SK-MEL-5 (cell line): ENCODE measurements around the gene CST7. TPM values are rescaled to one million over a fixed set of nuclear protein-coding genes. Genes with fewer than 3 reads are reported as not detected.

ENCODE experiments used
- DNase-seq: peaks from one replicate; pipeline ENCODE4 v3.0.0-alpha.2; 2016; ENCODE audit warnings: low read depth, low spot score
- in situ Hi-C: cut with HindIII; loops from 2 replicates; pipeline ENCODE4 v1.10.0; 2016; ENCODE audit warnings: low sequenced_read_pairs, high pct_unique_total_duplicates, low pct_unique_long_range_greater_than_20kb
- total RNA-seq: library from RNA; depleted of rRNA; stranded (reverse); fragments of >200 nt; shearing (Covaris generic); gene quantifications from 2 replicates; pipeline ENCODE4 v1.2.3, GENCODE V29; 2014

Gene CST7
- total RNA-seq, 1 experiment from 2014 or later, result 0.29 TPM

DNA sequence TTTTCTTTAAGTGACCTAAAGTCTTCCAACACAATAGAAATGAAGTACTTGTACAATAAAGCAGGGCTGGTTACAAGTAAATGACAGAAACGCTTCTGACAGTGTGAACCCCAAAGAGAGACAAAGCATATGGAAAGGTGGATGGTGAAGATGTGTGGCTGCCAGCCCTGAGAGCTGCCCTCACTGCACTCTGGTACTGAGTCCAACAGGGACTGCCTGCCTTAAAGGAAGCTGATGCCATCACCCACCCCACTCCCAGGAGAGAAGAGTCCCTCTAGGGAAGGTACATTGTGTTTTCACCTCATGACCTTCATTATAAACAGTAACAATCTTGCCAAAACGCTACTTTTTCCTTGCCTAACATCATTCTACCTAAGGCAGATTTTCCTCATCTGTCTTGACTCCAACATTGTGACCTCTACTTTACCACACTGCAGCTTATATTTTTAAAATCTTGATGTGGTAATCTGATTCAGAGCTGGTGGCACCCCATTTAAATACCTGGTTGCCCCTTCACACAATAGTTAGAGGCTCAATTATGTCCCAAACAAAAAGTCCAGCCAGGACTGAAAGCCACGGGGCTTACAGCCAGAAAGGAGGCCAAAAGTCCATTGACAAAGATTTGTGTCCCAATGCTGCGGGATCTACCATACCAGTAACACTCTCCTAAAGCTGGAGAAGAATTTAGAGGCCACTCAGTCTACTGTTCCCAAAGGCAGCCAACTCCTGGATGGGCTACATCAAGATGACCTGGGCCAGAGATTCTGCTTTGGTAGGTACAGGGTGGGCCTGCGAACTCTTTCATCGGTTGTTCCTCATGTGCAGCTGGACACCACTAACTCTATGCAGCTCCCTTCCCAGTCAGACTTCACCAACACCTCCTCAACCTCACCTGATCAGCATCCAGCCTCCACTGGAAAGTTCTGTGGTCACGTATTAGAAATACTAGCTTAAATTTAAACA is 39.1 kb downstream of the CST7 start:
- no peak for DNase-seq
- in situ Hi-C loops, result no loop called here

DNA sequence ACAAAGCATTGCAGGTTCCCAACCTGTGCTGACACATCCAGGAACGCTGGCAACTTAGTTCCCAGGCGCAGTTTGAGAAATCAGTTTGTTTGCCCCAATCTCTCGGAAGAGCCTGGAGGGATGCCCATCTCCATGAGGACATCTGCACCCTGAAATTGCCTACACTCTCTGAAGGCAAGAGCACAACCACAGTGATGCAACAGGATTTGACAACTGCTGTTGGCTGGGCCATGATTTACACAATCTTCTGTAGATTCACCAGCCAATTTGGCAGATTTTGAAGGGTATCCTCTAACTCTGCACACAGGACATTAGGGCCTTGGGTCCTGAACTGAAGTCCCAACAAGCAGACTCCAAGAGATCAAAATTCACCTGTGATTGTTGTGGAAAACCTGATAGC is 40.1 kb downstream of the CST7 start:
- no peak for DNase-seq
- in situ Hi-C loops, result no loop called here

DNA sequence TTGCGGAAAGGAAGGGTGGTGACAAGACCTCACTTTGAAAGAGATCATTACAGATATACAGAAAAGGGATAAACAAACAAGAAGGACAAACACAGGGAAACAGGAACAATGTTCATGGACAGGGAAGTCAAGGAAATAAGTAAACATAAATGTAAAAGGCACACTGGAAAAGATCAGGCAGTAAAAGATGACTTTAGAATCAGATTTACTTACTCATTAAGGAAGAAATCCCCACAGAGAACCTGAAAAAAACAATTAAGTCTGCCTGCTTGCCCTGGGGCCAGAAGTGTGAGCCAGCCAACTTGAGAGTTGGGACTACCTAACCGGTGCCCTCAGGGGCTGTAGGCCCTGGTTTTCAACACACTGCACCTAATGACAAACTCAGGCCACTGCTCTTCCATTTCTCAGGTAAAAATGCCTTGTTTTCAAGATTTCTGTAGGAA is 41.8 kb downstream of the CST7 start:
- no peak for DNase-seq
- in situ Hi-C loops, result no loop called here

DNA sequence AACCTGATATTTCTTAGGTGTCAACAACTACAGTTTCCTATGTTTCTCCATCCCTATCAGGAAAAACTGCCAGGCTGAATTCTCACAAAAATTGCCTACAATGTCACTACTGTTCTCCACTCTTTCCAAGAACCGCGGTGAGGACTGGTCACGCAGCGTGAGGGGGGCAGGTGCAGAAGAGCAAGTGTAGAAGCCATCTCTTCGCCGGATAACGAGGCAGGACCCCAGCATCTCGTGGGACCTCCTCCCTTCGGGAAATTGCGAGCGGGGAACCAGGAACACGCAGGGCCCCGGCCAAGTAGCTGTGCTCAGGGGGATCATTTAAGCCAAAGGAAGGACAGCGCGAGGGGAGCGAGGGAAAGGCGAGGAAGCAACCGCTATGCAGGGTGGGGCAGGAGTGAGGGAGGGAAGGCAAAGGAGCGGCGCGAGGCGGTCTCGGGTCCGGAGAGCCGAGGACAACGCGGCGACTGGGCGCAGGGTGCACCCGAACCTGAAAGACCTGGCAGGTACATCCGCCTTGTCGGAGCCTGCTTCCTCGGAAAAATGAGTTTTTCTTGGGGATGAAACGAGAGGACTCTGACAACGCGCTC is 42.9 kb downstream of the CST7 start:
- in situ Hi-C loops, result no loop called here
- peak; percentile 29 for DNase-seq

DNA sequence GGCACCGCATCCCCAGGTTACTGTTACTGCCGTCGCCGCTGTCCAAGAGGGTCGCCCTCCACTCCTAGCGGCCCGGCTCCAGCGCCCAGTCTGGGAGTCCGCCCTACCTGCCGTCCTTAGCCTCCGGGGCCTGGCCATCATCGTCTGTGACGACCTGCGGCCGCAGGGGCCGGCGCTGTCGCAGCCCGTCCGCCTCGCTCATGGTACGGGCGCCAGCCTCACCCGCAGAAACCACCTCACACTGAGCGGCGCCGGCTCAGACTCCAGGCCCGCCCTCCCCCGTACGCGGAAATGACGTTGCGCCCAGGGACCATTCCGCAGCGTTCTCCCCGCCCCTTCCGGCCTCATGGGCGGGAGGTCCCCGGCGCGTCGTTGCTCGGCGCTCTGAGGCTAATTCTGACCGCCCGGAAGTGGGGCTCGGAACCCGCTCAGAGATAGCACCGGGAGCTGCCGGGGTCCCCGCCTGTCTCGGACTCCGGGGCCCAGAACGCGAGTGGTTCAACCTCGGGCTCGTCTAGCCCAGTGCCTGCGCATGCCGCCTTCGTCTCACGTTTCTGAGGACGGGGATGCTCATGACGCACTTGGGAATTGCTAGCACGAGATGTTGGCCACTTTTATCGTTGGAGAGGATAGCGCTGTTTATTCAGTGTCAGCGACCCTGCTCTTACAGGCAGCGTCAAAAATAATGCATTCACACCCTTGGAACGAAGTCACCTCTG is 43.6 kb downstream of the CST7 start, which contains the start of gene APMAP:
APMAP (minus strand) TSS at position 265 of the 719 bp plus-strand sequence; CDS start at position 202, 63 bp downstream.
- in situ Hi-C loops, result no loop called here
- DNase-seq, result peak; percentile 92

DNA sequence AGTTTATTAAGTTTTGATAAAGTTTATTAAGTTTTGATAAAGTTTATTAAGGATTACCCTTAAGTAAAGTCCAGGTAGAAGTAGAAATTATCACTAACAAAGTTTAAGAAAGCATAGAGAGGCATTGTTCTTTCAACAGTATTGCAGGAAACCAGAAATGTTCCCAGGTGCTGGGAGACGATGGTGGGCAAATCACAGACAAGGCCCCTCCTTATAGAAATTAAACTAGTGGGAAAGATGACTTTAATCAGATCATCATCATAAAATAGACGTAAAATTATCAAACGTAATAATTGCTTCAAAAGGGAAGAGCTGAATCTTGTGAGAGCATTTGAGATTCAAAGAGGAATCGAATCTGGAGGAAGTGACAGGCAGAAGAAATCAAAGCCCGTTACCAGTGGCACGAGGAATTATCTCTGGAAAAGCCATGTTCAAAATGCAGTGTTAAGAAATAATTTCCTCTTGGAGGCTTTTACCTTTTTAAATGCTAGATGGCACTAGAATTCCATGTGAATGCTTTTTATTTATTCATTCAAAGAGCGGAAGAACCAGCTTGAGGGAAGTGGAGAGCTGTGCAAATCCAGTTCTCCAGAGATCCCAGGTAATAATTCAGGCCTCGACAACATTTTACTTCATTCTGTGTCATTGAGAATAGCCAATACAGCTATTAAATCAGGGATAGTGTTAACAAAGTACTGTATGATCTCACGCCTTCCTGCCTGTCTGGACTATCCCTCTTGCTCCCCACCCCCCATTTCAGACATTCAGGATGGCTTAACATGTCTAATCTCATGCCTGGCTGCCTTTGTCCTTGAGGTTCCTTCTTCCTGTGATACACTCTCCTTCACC is 44.5 kb downstream of the CST7 start:
- in situ Hi-C loops, result no loop called here
- peak; percentile 58 for DNase-seq

- in situ Hi-C loops, result no loop called here
- DNase-seq, result no peak
These were observed 45.1 kb downstream of the CST7 start for GRCh38 chr20:24994186-24994465.

DNA sequence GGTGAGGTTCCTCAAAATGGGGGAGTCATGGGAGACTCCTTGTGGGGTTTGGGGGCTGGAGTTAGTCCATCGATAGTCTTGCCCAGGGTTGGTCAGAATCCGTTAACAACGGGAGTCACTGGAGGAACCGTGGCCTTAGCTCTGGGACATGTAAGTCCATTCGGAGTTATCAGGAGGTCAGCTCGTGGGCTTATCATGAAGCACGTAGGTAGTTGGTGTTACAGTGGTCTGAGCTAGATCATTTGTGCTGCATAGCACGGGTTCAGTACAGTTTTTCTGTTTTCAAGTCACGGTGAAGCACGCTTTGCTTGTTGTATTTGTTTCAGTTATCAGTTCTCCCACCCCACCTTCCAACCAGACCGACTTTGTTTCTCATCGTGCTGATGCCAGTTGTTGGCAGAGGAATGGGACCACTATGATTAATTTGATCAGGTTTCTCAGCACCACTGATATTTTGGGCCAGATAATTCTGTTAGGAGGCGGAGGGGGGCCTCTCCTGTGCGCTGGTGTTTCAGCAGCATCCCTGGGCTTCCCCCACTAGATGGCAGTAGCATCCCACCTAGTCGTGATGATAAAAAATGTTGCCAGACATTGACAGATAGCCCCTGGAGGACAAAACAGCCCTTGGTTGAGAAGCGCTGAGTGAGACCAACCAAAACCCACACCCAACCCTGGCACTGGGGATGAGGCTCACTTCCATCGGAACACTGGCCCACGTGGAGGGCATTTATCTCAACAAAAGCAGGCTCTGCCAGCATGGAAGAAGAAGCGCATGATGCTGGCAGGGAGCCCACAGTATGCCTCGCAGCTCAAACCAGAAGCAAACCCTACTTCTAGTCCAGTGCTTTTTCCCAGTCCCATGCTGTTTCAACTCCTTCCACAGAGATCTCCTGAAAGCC is 45.6 kb downstream of the CST7 start:
- in situ Hi-C loops, result no loop called here
- DNase-seq, result peak; percentile 92

DNA sequence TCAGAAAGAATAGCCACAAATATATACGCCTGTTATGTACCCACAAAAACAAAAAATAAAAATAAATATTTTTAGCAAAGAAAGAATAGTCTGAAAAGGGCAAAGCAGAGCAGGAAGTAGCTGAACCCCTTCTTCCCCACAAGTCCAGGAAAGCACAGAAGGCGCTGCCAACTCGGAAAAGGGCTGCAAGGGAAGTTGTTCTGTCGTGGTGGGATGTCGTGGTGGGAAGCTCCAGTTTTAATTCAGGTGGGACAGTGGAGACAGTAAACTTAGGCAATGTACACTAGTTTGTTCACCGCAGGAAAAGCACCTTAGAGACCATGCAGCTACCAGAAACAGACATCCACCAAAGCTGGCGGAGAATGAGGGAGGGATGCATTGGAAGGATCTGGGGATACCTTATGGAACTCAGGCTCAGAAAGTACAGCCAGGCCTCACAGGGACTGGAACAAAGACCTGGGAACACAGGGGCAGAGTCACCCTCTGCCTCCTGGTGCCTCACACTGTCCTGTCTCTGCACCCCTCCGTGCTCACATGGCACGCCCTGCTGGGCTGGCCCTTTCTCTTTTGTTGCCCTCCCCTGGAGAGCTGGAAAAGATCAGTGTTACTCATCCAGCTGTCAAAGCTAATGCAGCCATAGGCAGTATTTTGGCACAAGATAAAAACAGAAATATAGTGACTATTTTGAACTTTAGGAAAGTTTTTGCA is 46.8 kb downstream of the CST7 start:
- in situ Hi-C loops, result no loop called here
- no peak for DNase-seq

DNA sequence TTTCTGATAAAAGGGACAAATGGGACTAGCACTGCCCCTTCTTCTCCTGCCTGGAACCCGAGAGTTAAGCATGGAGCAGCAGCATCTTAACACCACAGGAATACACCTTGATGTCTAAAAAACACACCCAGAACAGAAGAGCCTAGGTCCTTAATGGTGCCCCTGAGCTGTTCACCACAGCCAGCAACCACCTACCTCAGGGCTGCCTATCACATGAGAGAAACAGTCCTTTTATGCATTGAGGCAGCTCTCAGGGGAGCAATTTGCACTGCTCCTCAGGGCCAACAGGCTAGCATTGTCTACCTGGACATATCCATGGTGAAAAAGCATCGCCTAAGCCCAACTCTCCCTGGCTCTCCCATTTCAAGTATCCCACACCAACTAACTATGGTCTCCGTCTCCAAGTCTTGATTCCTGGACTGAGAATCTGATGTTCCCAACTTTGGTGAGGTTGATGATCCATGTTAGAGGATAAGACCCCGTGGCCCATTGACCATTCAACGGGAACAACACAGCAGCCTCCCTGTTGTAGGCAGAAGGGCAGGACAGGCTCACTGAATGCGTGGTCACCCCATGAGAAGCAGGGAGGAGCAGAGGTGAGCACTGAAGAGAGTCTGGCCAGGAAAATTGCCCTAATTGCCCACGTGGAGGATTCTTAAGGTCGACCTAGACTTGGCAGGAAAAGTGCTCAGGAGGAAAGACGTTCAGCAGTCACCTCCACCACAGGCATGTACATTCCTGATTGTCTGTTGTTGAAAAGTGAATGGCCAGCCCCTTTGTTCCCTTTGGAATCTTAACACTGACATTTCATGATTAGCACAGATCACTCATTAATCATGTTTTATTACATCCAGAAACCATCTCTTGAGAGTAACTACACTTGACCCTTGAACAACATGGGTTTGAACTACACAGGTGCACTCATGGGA is 47.6 kb downstream of the CST7 start:
- peak; percentile 19 for DNase-seq
- in situ Hi-C loops, result no loop called here

DNA sequence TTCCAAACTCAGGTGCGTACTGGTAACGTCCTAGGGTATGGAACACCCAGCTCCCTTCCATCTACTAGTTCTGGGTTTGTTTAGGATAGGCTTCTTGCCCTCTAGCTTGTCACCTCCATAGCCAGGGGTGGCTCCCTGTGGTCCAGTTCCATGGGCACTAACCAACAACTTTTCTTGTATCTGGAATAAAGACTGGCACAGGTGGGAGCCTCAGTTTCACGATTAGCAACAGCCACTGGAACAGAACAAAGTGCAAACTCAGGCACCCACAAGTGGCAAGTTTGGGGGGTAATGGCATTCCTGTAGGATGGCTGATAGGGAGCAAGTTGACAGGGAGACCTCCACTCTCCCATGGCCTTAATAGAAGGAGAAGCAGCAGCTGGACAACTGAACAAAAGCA is 49.1 kb downstream of the CST7 start:
- in situ Hi-C loops, result no loop called here
- DNase-seq, result no peak

GRCh38 chr20:24998631-24999445 is 49.8 kb downstream of the CST7 start:
- DNase-seq, result no peak

DNA sequence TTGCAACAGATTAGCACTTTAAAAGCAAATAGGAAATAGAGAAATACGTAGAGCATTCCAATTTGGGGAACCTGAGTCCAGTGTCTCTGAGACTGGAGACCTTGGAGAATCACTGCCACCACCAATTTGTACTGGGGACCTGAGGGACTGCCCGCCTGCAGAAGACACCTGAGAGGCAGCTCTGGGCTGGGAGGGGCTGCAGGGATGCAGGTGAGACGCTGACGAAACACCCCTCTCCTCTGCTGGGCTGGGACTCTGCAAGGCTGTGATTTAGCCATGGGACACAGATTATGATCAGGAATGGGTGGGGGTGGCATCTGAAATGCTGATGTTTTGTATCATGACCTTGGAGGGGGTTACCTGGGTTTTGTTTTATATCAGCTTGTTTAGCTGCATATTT is 50.5 kb downstream of the CST7 start:
- in situ Hi-C loops, result no loop called here
- DNase-seq, result no peak

More at GRCh38 chr20:24998631-24999445, 49.8 kb downstream of the CST7 start:
- in situ Hi-C loops, result no loop called here

DNA sequence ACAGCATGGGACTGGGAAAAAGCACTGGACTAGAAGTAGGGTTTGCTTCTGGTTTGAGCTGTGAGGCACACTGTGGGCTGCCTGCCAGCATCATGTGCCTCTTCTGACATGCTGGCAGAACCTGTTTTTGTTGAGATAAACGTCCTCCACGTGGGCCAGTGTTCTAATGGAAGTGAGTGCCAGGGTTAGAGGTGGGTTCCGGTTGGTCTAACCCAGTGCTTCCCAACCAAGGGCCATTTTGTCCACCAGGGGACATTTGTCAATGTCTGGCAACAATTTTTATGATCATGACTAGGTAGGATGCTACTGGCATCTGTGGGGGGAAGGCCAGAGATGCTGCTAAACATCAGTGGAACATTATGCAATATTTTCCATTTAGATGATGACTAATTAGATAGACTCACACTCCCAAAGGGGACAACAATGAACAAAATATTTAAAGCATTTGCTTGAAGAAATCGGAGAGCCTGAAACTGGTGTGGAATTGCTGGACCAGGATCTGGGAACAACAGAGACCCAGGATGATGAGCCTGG is 51.3 kb downstream of the CST7 start:
- no peak for DNase-seq
- in situ Hi-C loops, result no loop called here
